ENCODE data around the gene RPL32. TPM values are rescaled to one million over a fixed set of nuclear protein-coding genes. Genes with fewer than 3 reads are reported as not detected.
"Not testable (repeated sequence)": the region's sequence is repeated elsewhere in the genome, so short reads cannot be mapped to it uniquely, and the experiment has no call there.

Gene RPL32
- total RNA-seq, 1 donor from 2014 or later: 2,466 TPM

- peak; percentile 98 for DNase-seq (ENCODE audit: low spot score)
Measured at GRCh38 chr3:12810013-12810780, 31.2 kb downstream of the RPL32 start.

GRCh38 chr3:12809435-12809834 lies 31.9 kb downstream of the RPL32 start:
- DNase-seq (ENCODE audit: low spot score): no peak

- DNase-seq (ENCODE audit: low spot score): no peak
Measured at GRCh38 chr3:12809001-12809400, 32.4 kb downstream of the RPL32 start.

GRCh38 chr3:12808587-12808986 lies 32.8 kb downstream of the RPL32 start:
- no peak for DNase-seq (ENCODE audit: low spot score)

GRCh38 chr3:12807601-12808359 lies 33.6 kb downstream of the RPL32 start:
- DNase-seq (ENCODE audit: low spot score): no peak

GRCh38 chr3:12807066-12807465 lies 34.3 kb downstream of the RPL32 start:
- DNase-seq (ENCODE audit: low spot score): no peak

- DNase-seq (ENCODE audit: low spot score): no peak
Measured at GRCh38 chr3:12803371-12803770, 38.0 kb downstream of the RPL32 start.

GRCh38 chr3:12799525-12800440 lies 41.6 kb downstream of the RPL32 start:
- no peak for DNase-seq (ENCODE audit: low spot score)

- no peak for DNase-seq (ENCODE audit: low spot score)
Measured at GRCh38 chr3:12798559-12799179, 42.7 kb downstream of the RPL32 start.

- no peak for DNase-seq (ENCODE audit: low spot score)
Measured at GRCh38 chr3:12797892-12798558, 43.3 kb downstream of the RPL32 start.

- no peak for DNase-seq (ENCODE audit: low spot score)
Measured at GRCh38 chr3:12797124-12797891, 44.1 kb downstream of the RPL32 start.

GRCh38 chr3:12796171-12797123 lies 44.9 kb downstream of the RPL32 start, which contains the start of gene CAND2:
CAND2 (plus strand) TSS chr3:12796680; CDS start chr3:12796721, 41 bp downstream.
- DNase-seq (ENCODE audit: low spot score): peak; percentile 73

- DNase-seq (ENCODE audit: low spot score): no peak
Measured at GRCh38 chr3:12793701-12794100, 47.7 kb downstream of the RPL32 start.

GRCh38 chr3:12791430-12791829 lies 49.9 kb downstream of the RPL32 start:
- no peak for DNase-seq (ENCODE audit: low spot score)

GRCh38 chr3:12787967-12788690 lies 53.2 kb downstream of the RPL32 start:
- not testable (repeated sequence) for DNase-seq (ENCODE audit: low spot score)

- peak; percentile 49 for DNase-seq (ENCODE audit: low spot score)
Measured at GRCh38 chr3:12787346-12787745, 54.0 kb downstream of the RPL32 start.

- no peak for DNase-seq (ENCODE audit: low spot score)
Measured at GRCh38 chr3:12785096-12785495, 56.3 kb downstream of the RPL32 start.

Data from umbilical cord (tissue), 2 donors.